GM19240 (cell line): ENCODE data around the gene FN3KRP.

Experiments used
- DNase-seq: peaks from one replicate; pipeline ENCODE4 v3.0.0; 2011; ENCODE audit warnings: low spot score; ENCODE audit not compliant: insufficient read length

FN3KRP gene

GRCh38 chr17:82716203-82717010, at the start of gene FN3KRP:
Gene FN3KRP (plus strand): TSS chr17:82716706. CDS start chr17:82716756, 50 bp downstream.
- peak; percentile 99 for DNase-seq

GRCh38 chr17:82666931-82667667, 49.4 kb upstream of the FN3KRP start:
- no peak for DNase-seq

- no peak for DNase-seq
Measured at GRCh38 chr17:82667668-82668000, 48.9 kb upstream of the FN3KRP start.

GRCh38 chr17:82668024-82668630, 48.4 kb upstream of the FN3KRP start:
- no peak for DNase-seq

GRCh38 chr17:82668631-82669099, 47.8 kb upstream of the FN3KRP start:
- peak; percentile 68 for DNase-seq

- DNase-seq: no peak
Measured at GRCh38 chr17:82670661-82671450, 45.6 kb upstream of the FN3KRP start.

- DNase-seq: no peak
Measured at GRCh38 chr17:82674656-82675475, 41.6 kb upstream of the FN3KRP start.

- DNase-seq: no peak
Measured at GRCh38 chr17:82675476-82676245, 40.8 kb upstream of the FN3KRP start.

GRCh38 chr17:82677353-82677925, 39.1 kb upstream of the FN3KRP start:
- DNase-seq: no peak

GRCh38 chr17:82678265-82678891, 38.1 kb upstream of the FN3KRP start:
- no peak for DNase-seq

GRCh38 chr17:82679586-82680465, 36.7 kb upstream of the FN3KRP start:
- no peak for DNase-seq

GRCh38 chr17:82681547-82681946, 35.0 kb upstream of the FN3KRP start:
- DNase-seq: no peak

GRCh38 chr17:82683534-82683933, 33.0 kb upstream of the FN3KRP start:
- DNase-seq: no peak

GRCh38 chr17:82684228-82684841, 32.2 kb upstream of the FN3KRP start:
- DNase-seq: no peak

- no peak for DNase-seq
Measured at GRCh38 chr17:82685291-82685690, 31.2 kb upstream of the FN3KRP start.

- DNase-seq: no peak
Measured at GRCh38 chr17:82686366-82687324, 29.9 kb upstream of the FN3KRP start.
